GM12892 (cell line): ENCODE measurements around the gene DLX5.

Experiments used
- POLR2A ChIP-seq: IDR thresholded peaks from 2 replicates; pipeline ENCODE4 v1.6.1; 2011; ENCODE audit warnings: low read depth, low read length, control low read depth
- TAF1 ChIP-seq: IDR thresholded peaks from 2 replicates; pipeline ENCODE4 v1.6.1; 2011; ENCODE audit warnings: low read depth, mild to moderate bottlenecking, control low read depth, low read length, borderline replicate concordance

DNA sequence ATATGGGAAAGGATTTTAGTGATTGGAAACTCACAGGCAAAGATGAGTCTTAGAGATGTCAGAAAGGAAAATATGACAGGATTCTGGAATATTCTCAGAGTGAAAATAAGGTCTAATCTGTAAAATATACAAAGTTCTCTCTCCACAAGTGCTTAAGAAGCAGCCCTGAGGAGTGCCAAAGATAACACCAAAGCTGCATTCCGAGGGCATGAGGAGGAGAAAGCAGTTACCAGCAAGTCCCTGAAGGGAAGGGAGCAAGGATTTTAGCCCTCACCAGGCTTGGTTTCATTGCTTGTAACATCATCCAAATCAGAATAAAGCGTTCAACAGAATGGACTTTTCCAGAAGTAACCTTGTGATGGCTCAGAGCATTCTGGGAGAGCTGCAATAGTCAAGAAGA lies 50.6 kb downstream of the DLX5 start:
- no peak for TF ChIP-seq POLR2A
- TF ChIP-seq TAF1, result no peak
